H1 (cell line): Measurements from ENCODE around the gene RPSA. TPM values are rescaled to one million over a fixed set of nuclear protein-coding genes. Genes with fewer than 3 reads are reported as not detected.

Source experiments
- SP1 ChIP-seq: IDR thresholded peaks from 2 replicates; pipeline ENCODE4 v1.6.1; 2011; ENCODE audit warnings: low read depth, low read length
- SP2 ChIP-seq: IDR thresholded peaks from 2 replicates; pipeline ENCODE4 v1.6.1; 2012; ENCODE audit warnings: mild to moderate bottlenecking, low read length, inconsistent platforms
- polyA plus RNA-seq, 7 experiments: library from polyadenylated mRNA; depleted of rRNA in 3 of 7; stranded (reverse) in 5 of 7; unstranded in 2 of 7; fragments of >200 nt in 5 of 7; fragments of 200-250 nt in 2 of 7; gene quantifications; 1 replicate in 5 of 7; 2 replicates in 1 of 7; 4 replicates in 1 of 7; pipeline versions ENCODE4 v1.2.1 to v1.2.3, GENCODE V29; 2011 to 2013; ENCODE audit warnings: missing spikeins in 2 of 7, mixed read lengths in 2 of 7
- total RNA-seq: library from RNA; stranded (reverse); fragmentation: NEBNext Ultra II Directional; extraction: Animal tissue kit (Norgen Biotek cat#: 25700); gene quantifications from 2 replicates; pipeline ENCODE4 v1.2.1, GENCODE V29; 2021
- TF ChIP-seq, protein P1 (sequence below): fragments of 300-600 bp; sonication (generic); IDR thresholded peaks from 2 replicates; pipeline ENCODE4 v1.7.1; 2012; ENCODE audit warnings: low read length, moderate library complexity, mild to moderate bottlenecking, inconsistent platforms; ENCODE audit not compliant: insufficient replicate concordance
- TF ChIP-seq, protein P2 (sequence below): IDR thresholded peaks from 2 replicates; pipeline ENCODE4 v1.6.1; 2012; ENCODE audit warnings: inconsistent platforms

RPSA gene
- total and polyA plus RNA-seq, 2 of the 8 experiments (the other 6 are each of a cell fraction or from before 2014, with no cell fraction given), result 2,661 to 7,468 TPM

DNA sequence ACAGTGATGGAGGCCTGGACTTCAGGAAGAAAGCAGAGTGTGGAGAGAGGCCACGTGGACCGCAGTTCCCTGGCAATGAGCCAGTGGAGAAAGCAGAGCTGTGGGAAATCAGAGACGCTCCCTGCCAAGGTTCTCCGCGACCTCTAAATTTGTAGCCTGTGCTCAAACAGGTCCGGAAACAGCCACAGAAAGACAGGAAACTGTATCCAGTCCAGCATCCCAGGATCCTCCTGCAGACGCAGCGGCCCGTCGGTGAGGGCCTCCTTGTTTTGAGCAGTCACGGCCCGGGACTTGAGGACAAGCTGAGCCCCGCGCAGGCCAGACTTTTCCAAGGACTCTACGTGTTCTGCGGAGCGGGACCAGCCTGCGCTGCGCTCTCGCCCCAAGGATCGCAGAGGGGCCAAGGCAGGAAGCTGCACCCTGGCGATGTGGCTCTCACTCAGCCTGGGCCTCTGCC is 22.3 kb downstream of the RPSA start (continued):
- TF ChIP-seq, protein P1, sequence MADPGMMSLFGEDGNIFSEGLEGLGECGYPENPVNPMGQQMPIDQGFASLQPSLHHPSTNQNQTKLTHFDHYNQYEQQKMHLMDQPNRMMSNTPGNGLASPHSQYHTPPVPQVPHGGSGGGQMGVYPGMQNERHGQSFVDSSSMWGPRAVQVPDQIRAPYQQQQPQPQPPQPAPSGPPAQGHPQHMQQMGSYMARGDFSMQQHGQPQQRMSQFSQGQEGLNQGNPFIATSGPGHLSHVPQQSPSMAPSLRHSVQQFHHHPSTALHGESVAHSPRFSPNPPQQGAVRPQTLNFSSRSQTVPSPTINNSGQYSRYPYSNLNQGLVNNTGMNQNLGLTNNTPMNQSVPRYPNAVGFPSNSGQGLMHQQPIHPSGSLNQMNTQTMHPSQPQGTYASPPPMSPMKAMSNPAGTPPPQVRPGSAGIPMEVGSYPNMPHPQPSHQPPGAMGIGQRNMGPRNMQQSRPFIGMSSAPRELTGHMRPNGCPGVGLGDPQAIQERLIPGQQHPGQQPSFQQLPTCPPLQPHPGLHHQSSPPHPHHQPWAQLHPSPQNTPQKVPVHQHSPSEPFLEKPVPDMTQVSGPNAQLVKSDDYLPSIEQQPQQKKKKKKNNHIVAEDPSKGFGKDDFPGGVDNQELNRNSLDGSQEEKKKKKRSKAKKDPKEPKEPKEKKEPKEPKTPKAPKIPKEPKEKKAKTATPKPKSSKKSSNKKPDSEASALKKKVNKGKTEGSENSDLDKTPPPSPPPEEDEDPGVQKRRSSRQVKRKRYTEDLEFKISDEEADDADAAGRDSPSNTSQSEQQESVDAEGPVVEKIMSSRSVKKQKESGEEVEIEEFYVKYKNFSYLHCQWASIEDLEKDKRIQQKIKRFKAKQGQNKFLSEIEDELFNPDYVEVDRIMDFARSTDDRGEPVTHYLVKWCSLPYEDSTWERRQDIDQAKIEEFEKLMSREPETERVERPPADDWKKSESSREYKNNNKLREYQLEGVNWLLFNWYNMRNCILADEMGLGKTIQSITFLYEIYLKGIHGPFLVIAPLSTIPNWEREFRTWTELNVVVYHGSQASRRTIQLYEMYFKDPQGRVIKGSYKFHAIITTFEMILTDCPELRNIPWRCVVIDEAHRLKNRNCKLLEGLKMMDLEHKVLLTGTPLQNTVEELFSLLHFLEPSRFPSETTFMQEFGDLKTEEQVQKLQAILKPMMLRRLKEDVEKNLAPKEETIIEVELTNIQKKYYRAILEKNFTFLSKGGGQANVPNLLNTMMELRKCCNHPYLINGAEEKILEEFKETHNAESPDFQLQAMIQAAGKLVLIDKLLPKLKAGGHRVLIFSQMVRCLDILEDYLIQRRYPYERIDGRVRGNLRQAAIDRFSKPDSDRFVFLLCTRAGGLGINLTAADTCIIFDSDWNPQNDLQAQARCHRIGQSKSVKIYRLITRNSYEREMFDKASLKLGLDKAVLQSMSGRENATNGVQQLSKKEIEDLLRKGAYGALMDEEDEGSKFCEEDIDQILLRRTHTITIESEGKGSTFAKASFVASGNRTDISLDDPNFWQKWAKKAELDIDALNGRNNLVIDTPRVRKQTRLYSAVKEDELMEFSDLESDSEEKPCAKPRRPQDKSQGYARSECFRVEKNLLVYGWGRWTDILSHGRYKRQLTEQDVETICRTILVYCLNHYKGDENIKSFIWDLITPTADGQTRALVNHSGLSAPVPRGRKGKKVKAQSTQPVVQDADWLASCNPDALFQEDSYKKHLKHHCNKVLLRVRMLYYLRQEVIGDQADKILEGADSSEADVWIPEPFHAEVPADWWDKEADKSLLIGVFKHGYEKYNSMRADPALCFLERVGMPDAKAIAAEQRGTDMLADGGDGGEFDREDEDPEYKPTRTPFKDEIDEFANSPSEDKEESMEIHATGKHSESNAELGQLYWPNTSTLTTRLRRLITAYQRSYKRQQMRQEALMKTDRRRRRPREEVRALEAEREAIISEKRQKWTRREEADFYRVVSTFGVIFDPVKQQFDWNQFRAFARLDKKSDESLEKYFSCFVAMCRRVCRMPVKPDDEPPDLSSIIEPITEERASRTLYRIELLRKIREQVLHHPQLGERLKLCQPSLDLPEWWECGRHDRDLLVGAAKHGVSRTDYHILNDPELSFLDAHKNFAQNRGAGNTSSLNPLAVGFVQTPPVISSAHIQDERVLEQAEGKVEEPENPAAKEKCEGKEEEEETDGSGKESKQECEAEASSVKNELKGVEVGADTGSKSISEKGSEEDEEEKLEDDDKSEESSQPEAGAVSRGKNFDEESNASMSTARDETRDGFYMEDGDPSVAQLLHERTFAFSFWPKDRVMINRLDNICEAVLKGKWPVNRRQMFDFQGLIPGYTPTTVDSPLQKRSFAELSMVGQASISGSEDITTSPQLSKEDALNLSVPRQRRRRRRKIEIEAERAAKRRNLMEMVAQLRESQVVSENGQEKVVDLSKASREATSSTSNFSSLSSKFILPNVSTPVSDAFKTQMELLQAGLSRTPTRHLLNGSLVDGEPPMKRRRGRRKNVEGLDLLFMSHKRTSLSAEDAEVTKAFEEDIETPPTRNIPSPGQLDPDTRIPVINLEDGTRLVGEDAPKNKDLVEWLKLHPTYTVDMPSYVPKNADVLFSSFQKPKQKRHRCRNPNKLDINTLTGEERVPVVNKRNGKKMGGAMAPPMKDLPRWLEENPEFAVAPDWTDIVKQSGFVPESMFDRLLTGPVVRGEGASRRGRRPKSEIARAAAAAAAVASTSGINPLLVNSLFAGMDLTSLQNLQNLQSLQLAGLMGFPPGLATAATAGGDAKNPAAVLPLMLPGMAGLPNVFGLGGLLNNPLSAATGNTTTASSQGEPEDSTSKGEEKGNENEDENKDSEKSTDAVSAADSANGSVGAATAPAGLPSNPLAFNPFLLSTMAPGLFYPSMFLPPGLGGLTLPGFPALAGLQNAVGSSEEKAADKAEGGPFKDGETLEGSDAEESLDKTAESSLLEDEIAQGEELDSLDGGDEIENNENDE, result no peak
- TF ChIP-seq SP1, result no peak
- TF ChIP-seq SP2, result no peak
- TF ChIP-seq, protein P2, sequence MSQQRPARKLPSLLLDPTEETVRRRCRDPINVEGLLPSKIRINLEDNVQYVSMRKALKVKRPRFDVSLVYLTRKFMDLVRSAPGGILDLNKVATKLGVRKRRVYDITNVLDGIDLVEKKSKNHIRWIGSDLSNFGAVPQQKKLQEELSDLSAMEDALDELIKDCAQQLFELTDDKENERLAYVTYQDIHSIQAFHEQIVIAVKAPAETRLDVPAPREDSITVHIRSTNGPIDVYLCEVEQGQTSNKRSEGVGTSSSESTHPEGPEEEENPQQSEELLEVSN, result no peak
- TF ChIP-seq, all 59 proteins: peak for 0
